A549 (cell line): Measurements from ENCODE around the gene RPL13A.

Source experiments
- CBX8 ChIP-seq: fragments of 200-600 bp; sonication (generic); IDR thresholded peaks from 2 replicates; pipeline ENCODE4 v1.6.1; 2016
- CTCF ChIP-seq: fragments of >200 bp; sonication (Bioruptor Twin); formaldehyde crosslinking; IDR thresholded peaks from 3 replicates; pipeline ENCODE4 v1.5.1; 2016
- EP300 ChIP-seq, 2 experiments: fragments of >200 bp; sonication (Bioruptor Twin); formaldehyde crosslinking; IDR thresholded peaks; 2 replicates in 1 of 2; 3 replicates in 1 of 2; pipeline ENCODE4 v1.6.1; 2016 to 2017
- MAFK ChIP-seq: fragments of 450-650 bp; IDR thresholded peaks from 2 replicates; pipeline ENCODE4 v1.6.1; 2014; ENCODE audit not compliant: partially characterized antibody

- TF ChIP-seq CTCF = no peak
- TF ChIP-seq CBX8 = no peak
- no peak for TF ChIP-seq MAFK
- TF ChIP-seq EP300 (IDR thresholded peaks at IDR 0.05) = no peak
Observed at GRCh38 chr19:49503582-49503962, 16.2 kb downstream of the RPL13A start.
